Neural progenitor cell (in vitro differentiated cells): ENCODE measurements around the gene AGRP. TPM values are rescaled to one million over a fixed set of nuclear protein-coding genes. Genes with fewer than 3 reads are reported as not detected.
"Not testable (repeated sequence)": the region's sequence is repeated elsewhere in the genome, so short reads cannot be mapped to it uniquely, and the experiment has no call there.

Experiments
- DNase-seq: peaks from one replicate; pipeline ENCODE4 v3.0.0-alpha.2; 2016; ENCODE audit warnings: low spot score
- H2AFZ ChIP-seq: fragments of 200-600 bp; sonication (generic); replicated peaks from 2 replicates; pipeline ENCODE4 v1.6.1; 2016; ENCODE audit warnings: antibody characterized with exemption
- H3F3A ChIP-seq: fragments of 200-600 bp; sonication (generic); 2 replicates; pipeline ENCODE4 v1.6.1; 2016; ENCODE audit warnings: antibody characterized with exemption, low read depth
- H3K27ac ChIP-seq: fragments of 200-600 bp; sonication (generic); 2 replicates; pipeline ENCODE4 v1.5.1; 2016; ENCODE audit warnings: mild to moderate bottlenecking
- H3K27me3 ChIP-seq: fragments of 200-600 bp; sonication (generic); 2 replicates; pipeline ENCODE4 v1.6.1; 2016; ENCODE audit warnings: mild to moderate bottlenecking, moderate library complexity
- H3K36me3 ChIP-seq: fragments of 200-600 bp; sonication (generic); 2 replicates; pipeline ENCODE4 v1.5.1; 2016
- H3K4me1 ChIP-seq: fragments of 200-600 bp; sonication (generic); 2 replicates; pipeline ENCODE4 v1.6.1; 2016; ENCODE audit warnings: mixed run types
- H3K4me2 ChIP-seq: fragments of 200-600 bp; sonication (generic); 2 replicates; pipeline ENCODE4 v1.6.1; 2016
- H3K4me3 ChIP-seq: fragments of 200-600 bp; sonication (generic); 2 replicates; pipeline ENCODE4 v1.5.1; 2016
- H3K79me2 ChIP-seq: fragments of 200-600 bp; sonication (generic); 2 replicates; pipeline ENCODE4 v1.6.1; 2016; ENCODE audit warnings: low read depth
- H3K9ac ChIP-seq: fragments of 200-600 bp; sonication (generic); 2 replicates; pipeline ENCODE4 v1.6.1; 2016
- H3K9me3 ChIP-seq: fragments of 200-600 bp; sonication (generic); 2 replicates; pipeline ENCODE4 v1.5.1; 2016; ENCODE audit warnings: low read depth
- H4K20me1 ChIP-seq: fragments of 200-600 bp; sonication (generic); 2 replicates; pipeline ENCODE4 v1.6.1; 2016; ENCODE audit warnings: low read depth
- H3K27ac Mint-ChIP-seq: 3 replicates; pipeline ENCODE4 v1.8.0; 2021; ENCODE audit warnings: mixed read lengths
- H3K27me3 Mint-ChIP-seq: 2 replicates; pipeline ENCODE4 v1.8.0; 2022; ENCODE audit warnings: low read depth, mild to moderate bottlenecking, inconsistent platforms, moderate library complexity, mixed read lengths; ENCODE audit not compliant: insufficient read depth
- H3K36me3 Mint-ChIP-seq: 3 replicates; pipeline ENCODE4 v1.8.0; 2021; ENCODE audit warnings: mixed read lengths
- H3K4me1 Mint-ChIP-seq: 3 replicates; pipeline ENCODE4 v1.8.0; 2021; ENCODE audit warnings: mixed read lengths
- H3K4me3 Mint-ChIP-seq: 3 replicates; pipeline ENCODE4 v1.8.0; 2021; ENCODE audit warnings: mild to moderate bottlenecking, moderate library complexity, mixed read lengths
- H3K9me3 Mint-ChIP-seq: 3 replicates; pipeline ENCODE4 v1.8.0; 2020; ENCODE audit warnings: mixed read lengths
- EZH2 ChIP-seq: fragments of 200-600 bp; sonication (generic); IDR thresholded peaks from 2 replicates; pipeline ENCODE4 v1.6.1; 2017; ENCODE audit warnings: antibody characterized with exemption, mild to moderate bottlenecking, moderate library complexity
- EZH2phosphoT487 ChIP-seq: fragments of 200-600 bp; sonication (generic); IDR thresholded peaks from 2 replicates; pipeline ENCODE4 v1.6.1; 2017; ENCODE audit warnings: antibody characterized with exemption
- total RNA-seq: library from RNA; depleted of rRNA; stranded (reverse); fragments of >200 nt; gene quantifications from 2 replicates; pipeline ENCODE4 v1.2.3, GENCODE V29; 2015; ENCODE audit warnings: low replicate concordance
- TF ChIP-seq, protein P1 (sequence below): fragments of 200-600 bp; sonication (generic); IDR thresholded peaks from 2 replicates; pipeline ENCODE4 v1.5.1; 2017; ENCODE audit warnings: antibody characterized with exemption, mild to moderate bottlenecking

The AGRP gene
- total RNA-seq, 1 donor from 2014 or later: not detected

GRCh38 chr16:67490335-67491096, 7.2 kb upstream of the AGRP start:
- H3K9me3 ChIP-seq: no peaks in the 10 kb centered on the region

GRCh38 chr16:67489401-67490083, 6.2 kb upstream of the AGRP start:
- Mint-ChIP-seq H3K27me3 (peaks cover 5% of the 10 kb centered on the region), H3K4me3 (no peak overlapping the region), H3K4me1 (peaks cover 16% of the 10 kb centered on the region), H3K9me3 (no peaks in the 10 kb centered on the region), H3K27ac (peak overlapping the region; percentile 80), H3K36me3 (peaks cover 1% of the 10 kb centered on the region)
- Histone ChIP-seq H3F3A (no peaks in the 10 kb centered on the region), H3K36me3 (no peaks in the 10 kb centered on the region), H4K20me1 (no peaks in the 10 kb centered on the region), H3K4me3 (no peak overlapping the region), H3K9ac (peak overlapping the region; percentile 21), H3K9me3 (no peaks in the 10 kb centered on the region), H3K79me2 (no peaks in the 10 kb centered on the region), H2AFZ (peak overlapping the region; percentile 69), H3K27ac (no peak overlapping the region), H3K4me1 (peaks cover 11% of the 10 kb centered on the region), H3K27me3 (peaks cover 15% of the 10 kb centered on the region), H3K4me2 (peak overlapping the region; percentile 67)
- DNase-seq: no peak
- TF ChIP-seq, protein P1, sequence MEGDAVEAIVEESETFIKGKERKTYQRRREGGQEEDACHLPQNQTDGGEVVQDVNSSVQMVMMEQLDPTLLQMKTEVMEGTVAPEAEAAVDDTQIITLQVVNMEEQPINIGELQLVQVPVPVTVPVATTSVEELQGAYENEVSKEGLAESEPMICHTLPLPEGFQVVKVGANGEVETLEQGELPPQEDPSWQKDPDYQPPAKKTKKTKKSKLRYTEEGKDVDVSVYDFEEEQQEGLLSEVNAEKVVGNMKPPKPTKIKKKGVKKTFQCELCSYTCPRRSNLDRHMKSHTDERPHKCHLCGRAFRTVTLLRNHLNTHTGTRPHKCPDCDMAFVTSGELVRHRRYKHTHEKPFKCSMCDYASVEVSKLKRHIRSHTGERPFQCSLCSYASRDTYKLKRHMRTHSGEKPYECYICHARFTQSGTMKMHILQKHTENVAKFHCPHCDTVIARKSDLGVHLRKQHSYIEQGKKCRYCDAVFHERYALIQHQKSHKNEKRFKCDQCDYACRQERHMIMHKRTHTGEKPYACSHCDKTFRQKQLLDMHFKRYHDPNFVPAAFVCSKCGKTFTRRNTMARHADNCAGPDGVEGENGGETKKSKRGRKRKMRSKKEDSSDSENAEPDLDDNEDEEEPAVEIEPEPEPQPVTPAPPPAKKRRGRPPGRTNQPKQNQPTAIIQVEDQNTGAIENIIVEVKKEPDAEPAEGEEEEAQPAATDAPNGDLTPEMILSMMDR: no peak
- TF ChIP-seq EZH2: no peak
- TF ChIP-seq EZH2phosphoT487: no peak

More at GRCh38 chr16:67490335-67491096, 7.2 kb upstream of the AGRP start:
- no peak overlapping the region for H3K4me2 ChIP-seq
- no peak overlapping the region for H3K27ac ChIP-seq
- H3K4me1 ChIP-seq: peaks cover 11% of the 10 kb centered on the region
- TF ChIP-seq, protein P1: no peak
- TF ChIP-seq EZH2phosphoT487: no peak
- TF ChIP-seq EZH2: no peak
- no peaks in the 10 kb centered on the region for H3K36me3 ChIP-seq
- no peak overlapping the region for H2AFZ ChIP-seq
- peaks cover 1% of the 10 kb centered on the region for H3K36me3 Mint-ChIP-seq
- H3K9me3 Mint-ChIP-seq: no peaks in the 10 kb centered on the region
- no peaks in the 10 kb centered on the region for H3F3A ChIP-seq
- H4K20me1 ChIP-seq: no peaks in the 10 kb centered on the region
- H3K4me3 ChIP-seq: no peak overlapping the region
- no peak overlapping the region for H3K4me3 Mint-ChIP-seq
- no peak overlapping the region for H3K27ac Mint-ChIP-seq
- H3K4me1 Mint-ChIP-seq: peaks cover 16% of the 10 kb centered on the region
- no peak for DNase-seq
- no peak overlapping the region for H3K9ac ChIP-seq
- peaks cover 6% of the 10 kb centered on the region for H3K27me3 Mint-ChIP-seq
- H3K79me2 ChIP-seq: no peaks in the 10 kb centered on the region
- H3K27me3 ChIP-seq: peaks cover 18% of the 10 kb centered on the region

DNA sequence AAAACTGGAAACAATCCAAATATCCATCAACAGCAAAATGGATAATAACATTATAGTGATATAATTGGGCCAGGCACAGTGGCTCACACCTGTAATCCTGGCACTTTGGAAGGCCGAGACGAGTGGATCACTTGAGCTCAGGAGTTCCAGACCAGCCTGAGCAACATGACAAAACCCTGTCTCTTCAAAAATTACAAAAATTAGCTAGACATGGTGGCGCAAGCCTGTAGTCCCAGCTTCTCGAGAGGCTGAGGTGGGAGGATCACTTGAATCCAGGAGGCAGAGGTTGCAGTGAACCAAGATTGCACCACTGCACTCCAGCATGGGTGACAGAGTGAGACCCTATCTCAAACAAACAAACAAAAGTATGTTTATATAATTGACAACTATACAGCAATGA, 4.2 kb upstream of the AGRP start:
- H3K36me3 Mint-ChIP-seq, H3K9ac ChIP-seq, H3K9me3 Mint-ChIP-seq, H3K9me3 ChIP-seq, H3K4me2 ChIP-seq, H3K27me3 Mint-ChIP-seq, H2AFZ ChIP-seq, H3K27ac Mint-ChIP-seq, H4K20me1 ChIP-seq, DNase-seq, H3K79me2 ChIP-seq, H3K36me3 ChIP-seq, H3K4me3 ChIP-seq, H3F3A ChIP-seq, H3K4me3 Mint-ChIP-seq, H3K27ac ChIP-seq: not testable (repeated sequence)
- Histone ChIP-seq H3K4me1 (peaks cover 11% of the 10 kb centered on the region), H3K27me3 (peaks cover 14% of the 10 kb centered on the region)
- H3K4me1 Mint-ChIP-seq: peaks cover 18% of the 10 kb centered on the region

GRCh38 chr16:67486805-67487204, 3.5 kb upstream of the AGRP start:
- peaks cover 3% of the 10 kb centered on the region for H3F3A ChIP-seq
- H3K4me3 Mint-ChIP-seq: no peak overlapping the region
- peaks cover 14% of the 10 kb centered on the region for H3K4me1 ChIP-seq
- H3K27me3 ChIP-seq: peaks cover 9% of the 10 kb centered on the region
- no peaks in the 10 kb centered on the region for H4K20me1 ChIP-seq
- H3K36me3 Mint-ChIP-seq: peaks cover 1% of the 10 kb centered on the region
- H3K4me1 Mint-ChIP-seq: peaks cover 25% of the 10 kb centered on the region
- no peak overlapping the region for H2AFZ ChIP-seq
- H3K27ac ChIP-seq: no peak overlapping the region
- no peaks in the 10 kb centered on the region for H3K9me3 ChIP-seq
- no peak overlapping the region for H3K27ac Mint-ChIP-seq
- DNase-seq: no peak
- H3K4me2 ChIP-seq: no peak overlapping the region
- TF ChIP-seq, protein P1: no peak
- TF ChIP-seq EZH2phosphoT487: no peak
- TF ChIP-seq EZH2: no peak
- no peaks in the 10 kb centered on the region for H3K9me3 Mint-ChIP-seq
- H3K36me3 ChIP-seq: no peaks in the 10 kb centered on the region
- no peaks in the 10 kb centered on the region for H3K79me2 ChIP-seq
- H3K4me3 ChIP-seq: no peak overlapping the region
- peaks cover 3% of the 10 kb centered on the region for H3K27me3 Mint-ChIP-seq
- H3K9ac ChIP-seq: no peak overlapping the region
